Neutrophil (primary cell): ENCODE measurements around the gene LOXL4.

Experiments
- H3K27ac ChIP-seq: fragments of 200-600 bp; sonication (generic); 2 replicates; pipeline ENCODE4 v1.5.1; 2016; ENCODE audit warnings: mild to moderate bottlenecking, moderate library complexity
- H3K27me3 ChIP-seq: fragments of 200-600 bp; sonication (generic); 2 replicates; pipeline ENCODE4 v1.6.0; 2016; ENCODE audit warnings: mild to moderate bottlenecking
- H3K36me3 ChIP-seq: fragments of 200-600 bp; sonication (generic); 2 replicates; pipeline ENCODE4 v1.5.1; 2017
- H3K4me1 ChIP-seq, 2 experiments: fragments of 200-600 bp in 1 of 2; sonication (generic) in 1 of 2; 1 replicate in 1 of 2; 2 replicates in 1 of 2; pipeline versions ENCODE4 v1.5.1 to v1.6.1; 2013 to 2016; ENCODE audit warnings: low read depth in 1 of 2, low read length in 1 of 2, mild to moderate bottlenecking in 1 of 2, moderate library complexity in 1 of 2; ENCODE audit not compliant: control insufficient read depth in 1 of 2, insufficient read depth in 1 of 2
- H3K4me3 ChIP-seq, 2 experiments: fragments of 200-600 bp in 1 of 2; sonication (generic) in 1 of 2; 1 replicate in 1 of 2; 2 replicates in 1 of 2; pipeline ENCODE4 v1.5.1; 2013 to 2016; ENCODE audit warnings: low read depth in 1 of 2, low read length in 1 of 2, mild to moderate bottlenecking in 1 of 2, moderate library complexity in 1 of 2
- H3K9me3 ChIP-seq: fragments of 200-600 bp; sonication (generic); 2 replicates; pipeline ENCODE4 v1.5.1; 2016
- TF ChIP-seq, protein P1 (sequence below): fragments of 200-600 bp; sonication (generic); IDR thresholded peaks from 2 replicates; pipeline ENCODE4 v1.5.1; 2016; ENCODE audit warnings: antibody characterized with exemption

Gene LOXL4

DNA sequence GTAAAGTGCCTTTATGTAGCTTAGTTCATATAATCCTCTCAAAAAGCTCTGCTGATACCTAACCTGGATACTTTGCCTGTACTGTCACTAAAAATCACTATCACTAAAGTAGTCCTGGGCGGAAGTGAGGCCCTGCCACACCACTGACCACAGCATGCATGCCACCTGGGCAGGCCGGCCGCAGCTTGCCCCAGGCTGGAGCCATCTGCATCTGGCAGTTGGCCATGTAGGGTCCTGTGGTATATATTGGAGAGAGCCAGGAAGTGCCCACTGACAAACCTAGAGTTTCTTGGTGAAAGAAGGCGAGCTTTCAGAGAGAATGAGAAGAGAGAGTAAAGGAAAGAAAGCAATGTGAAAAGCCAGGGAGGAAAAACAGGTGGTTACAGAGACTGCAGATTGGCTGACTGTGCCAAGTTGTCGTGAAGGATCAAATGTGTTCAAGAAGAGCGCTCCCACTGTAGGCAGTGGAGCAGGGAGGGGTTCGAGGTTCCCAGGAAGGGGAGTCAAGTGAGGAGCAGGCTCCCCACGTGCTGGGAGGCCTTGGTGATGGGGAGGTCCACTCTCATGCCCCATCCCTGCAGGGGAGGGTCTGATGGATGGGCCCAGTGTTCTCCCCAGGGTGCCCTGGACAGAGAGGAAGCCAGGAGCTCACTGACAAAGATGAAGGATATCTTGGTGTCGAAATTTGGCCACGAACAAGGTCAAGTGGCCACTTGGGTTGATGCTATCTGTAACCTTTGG is 13.6 kb downstream of the LOXL4 start:
- H3K4me1 ChIP-seq, result peaks cover 3 to 4% of the 10 kb centered on the region in 2 experiments
- H3K27ac ChIP-seq, result no peak overlapping the region
- H3K36me3 ChIP-seq, result peaks cover 39% of the 10 kb centered on the region
- no peak overlapping the region for H3K4me3 ChIP-seq
- TF ChIP-seq, protein P1, sequence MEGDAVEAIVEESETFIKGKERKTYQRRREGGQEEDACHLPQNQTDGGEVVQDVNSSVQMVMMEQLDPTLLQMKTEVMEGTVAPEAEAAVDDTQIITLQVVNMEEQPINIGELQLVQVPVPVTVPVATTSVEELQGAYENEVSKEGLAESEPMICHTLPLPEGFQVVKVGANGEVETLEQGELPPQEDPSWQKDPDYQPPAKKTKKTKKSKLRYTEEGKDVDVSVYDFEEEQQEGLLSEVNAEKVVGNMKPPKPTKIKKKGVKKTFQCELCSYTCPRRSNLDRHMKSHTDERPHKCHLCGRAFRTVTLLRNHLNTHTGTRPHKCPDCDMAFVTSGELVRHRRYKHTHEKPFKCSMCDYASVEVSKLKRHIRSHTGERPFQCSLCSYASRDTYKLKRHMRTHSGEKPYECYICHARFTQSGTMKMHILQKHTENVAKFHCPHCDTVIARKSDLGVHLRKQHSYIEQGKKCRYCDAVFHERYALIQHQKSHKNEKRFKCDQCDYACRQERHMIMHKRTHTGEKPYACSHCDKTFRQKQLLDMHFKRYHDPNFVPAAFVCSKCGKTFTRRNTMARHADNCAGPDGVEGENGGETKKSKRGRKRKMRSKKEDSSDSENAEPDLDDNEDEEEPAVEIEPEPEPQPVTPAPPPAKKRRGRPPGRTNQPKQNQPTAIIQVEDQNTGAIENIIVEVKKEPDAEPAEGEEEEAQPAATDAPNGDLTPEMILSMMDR, result no peak
- no peaks in the 10 kb centered on the region for H3K9me3 ChIP-seq
- H3K27me3 ChIP-seq, result no peaks in the 10 kb centered on the region

DNA sequence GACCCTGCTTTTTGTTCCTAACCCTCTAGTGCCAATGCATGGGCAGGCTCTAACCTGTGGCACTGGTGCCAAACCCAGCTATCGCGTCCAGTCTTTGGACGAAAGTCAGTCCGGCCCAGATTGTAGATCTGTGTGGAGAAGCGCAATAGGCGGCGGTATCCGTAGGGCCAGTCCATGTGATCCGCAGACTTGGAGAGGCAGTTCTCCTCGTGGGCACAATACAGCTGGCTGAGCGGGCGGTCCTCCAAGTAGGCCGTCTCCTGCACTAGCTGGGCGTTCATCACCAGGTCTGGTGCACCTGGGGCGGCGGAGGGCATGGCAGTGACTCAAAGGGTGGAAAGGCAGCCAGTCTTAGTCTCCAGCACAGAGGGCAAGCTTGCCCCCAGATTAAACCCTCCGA is 14.5 kb downstream of the LOXL4 start:
- Histone ChIP-seq H3K27ac (no peak overlapping the region), H3K27me3 (no peaks in the 10 kb centered on the region), H3K4me3 (no peak overlapping the region), H3K4me1 (no peaks in the 10 kb centered on the region), H3K36me3 (peaks cover 48% of the 10 kb centered on the region), H3K9me3 (no peaks in the 10 kb centered on the region)
- TF ChIP-seq, protein P1, result no peak

DNA sequence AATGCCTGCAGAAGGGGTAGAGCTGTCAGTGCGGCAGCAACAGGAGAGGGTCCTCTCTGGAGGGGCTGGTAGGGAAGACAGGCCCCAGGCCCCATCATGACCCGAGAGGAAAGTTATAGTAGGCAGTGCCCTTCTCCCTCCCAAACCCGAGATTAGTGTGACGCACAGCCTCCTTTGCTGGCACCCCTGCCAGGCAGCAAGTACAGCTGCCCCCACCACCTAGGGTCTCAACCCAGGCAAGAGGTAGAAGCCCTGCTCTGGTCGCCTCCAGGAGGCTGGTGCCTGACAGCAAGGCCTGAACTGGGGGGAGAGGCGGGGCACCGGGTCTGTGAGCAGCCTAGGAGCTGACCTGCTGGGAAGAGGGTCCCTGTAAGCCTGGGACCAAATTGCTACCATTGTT is 15.5 kb downstream of the LOXL4 start:
- Histone ChIP-seq H3K36me3 (peaks cover 59% of the 10 kb centered on the region), H3K9me3 (no peaks in the 10 kb centered on the region), H3K4me1 (no peaks in the 10 kb centered on the region), H3K27ac (no peak overlapping the region), H3K4me3 (no peak overlapping the region), H3K27me3 (no peaks in the 10 kb centered on the region)
- TF ChIP-seq, protein P1, result no peak

DNA sequence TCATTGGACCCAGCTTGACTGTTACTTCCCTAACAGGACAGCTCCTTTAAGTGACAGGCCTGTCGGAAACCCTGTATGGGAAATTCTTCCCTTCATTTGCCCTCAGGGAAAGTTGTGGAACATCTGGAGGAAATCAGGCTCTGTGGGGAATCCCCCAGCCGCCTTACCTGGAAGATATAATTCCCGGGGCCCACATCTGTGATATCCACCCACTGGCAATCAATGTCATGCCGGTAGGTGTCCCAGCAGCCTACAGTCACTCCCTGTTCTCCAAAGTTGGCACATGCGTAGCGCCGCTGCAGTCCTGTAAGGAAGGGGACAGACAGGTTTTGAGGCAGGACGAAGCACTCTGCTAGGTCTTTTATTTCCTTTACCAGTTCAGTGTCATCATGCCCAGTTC is 16.6 kb downstream of the LOXL4 start:
- TF ChIP-seq, protein P1, result no peak
- Histone ChIP-seq H3K36me3 (peaks cover 69% of the 10 kb centered on the region), H3K4me3 (no peak overlapping the region), H3K9me3 (no peaks in the 10 kb centered on the region), H3K27me3 (no peaks in the 10 kb centered on the region), H3K4me1 (no peaks in the 10 kb centered on the region), H3K27ac (no peak overlapping the region)

DNA sequence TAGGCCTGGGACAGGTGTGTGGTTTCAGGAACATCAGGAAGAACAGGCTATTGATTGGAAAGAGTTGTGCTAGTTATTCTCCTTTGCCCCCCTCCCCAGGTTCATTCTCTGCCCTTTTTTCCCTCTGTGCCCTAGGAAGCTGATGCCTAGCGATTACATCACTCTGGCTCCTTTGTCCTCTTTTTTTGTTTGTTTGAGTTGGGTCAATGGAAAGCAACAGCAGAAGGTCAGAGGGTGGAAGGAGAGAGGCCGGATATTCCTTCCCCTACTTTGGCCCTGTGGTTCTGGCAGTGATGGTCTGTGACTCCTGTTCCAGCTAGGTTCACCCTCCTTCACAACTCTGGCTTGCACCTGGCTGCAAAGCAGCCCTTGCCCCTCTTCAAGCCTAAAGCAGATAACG is 18.9 kb downstream of the LOXL4 start:
- TF ChIP-seq, protein P1, result no peak
- Histone ChIP-seq H3K4me3 (no peak overlapping the region), H3K36me3 (peaks cover 87% of the 10 kb centered on the region), H3K27me3 (no peaks in the 10 kb centered on the region), H3K4me1 (no peaks in the 10 kb centered on the region), H3K9me3 (no peaks in the 10 kb centered on the region), H3K27ac (no peak overlapping the region)
